Urinary bladder (tissue), 4 donors: Measurements from ENCODE around the gene HID1. TPM values are rescaled to one million over a fixed set of nuclear protein-coding genes. Genes with fewer than 3 reads are reported as not detected.
"Not testable (repeated sequence)": the region's sequence is repeated elsewhere in the genome, so short reads cannot be mapped to it uniquely, and the experiment has no call there.

Experiments
- DNase-seq: peaks from one replicate; pipeline ENCODE4 v3.0.0-alpha.2; 2015; ENCODE audit errors: extremely low spot score
- H3K27ac ChIP-seq: one replicate; pipeline ENCODE4 v1.5.1; 2013; ENCODE audit warnings: low read depth, mild to moderate bottlenecking, moderate library complexity
- H3K36me3 ChIP-seq: one replicate; pipeline ENCODE4 v1.6.1; 2013; ENCODE audit warnings: mild to moderate bottlenecking, moderate library complexity; ENCODE audit not compliant: insufficient read depth
- H3K4me1 ChIP-seq: one replicate; pipeline ENCODE4 v1.6.1; 2013; ENCODE audit warnings: mild to moderate bottlenecking, moderate library complexity; ENCODE audit not compliant: insufficient read depth
- H3K4me3 ChIP-seq: one replicate; pipeline ENCODE4 v1.5.1; 2013; ENCODE audit warnings: low read depth, low read length
- WGBS: extraction: QIAGEN DNeasy Blood & Tissue Kit; methylation state at CpG from one replicate; pipeline ENCODE4 v1.1.7; 2013; 5-methylcytosine and 5-hydroxymethylcytosine counted together
- polyA plus RNA-seq: library from polyadenylated mRNA; stranded (reverse); fragments of 200-250 nt; gene quantifications from one replicate; pipeline ENCODE4 v1.2.3, GENCODE V29; 2013
- total RNA-seq: library from RNA; depleted of rRNA; stranded (reverse); fragments of >200 nt; gene quantifications from one replicate; pipeline ENCODE4 v1.2.3, GENCODE V29; 2014
- donor health status: healthy with polysubstance abuse.
- donor health status: healthy.

The HID1 gene
- total and polyA plus RNA-seq, 2 donors: 5.7 to 13.4 TPM

DNA sequence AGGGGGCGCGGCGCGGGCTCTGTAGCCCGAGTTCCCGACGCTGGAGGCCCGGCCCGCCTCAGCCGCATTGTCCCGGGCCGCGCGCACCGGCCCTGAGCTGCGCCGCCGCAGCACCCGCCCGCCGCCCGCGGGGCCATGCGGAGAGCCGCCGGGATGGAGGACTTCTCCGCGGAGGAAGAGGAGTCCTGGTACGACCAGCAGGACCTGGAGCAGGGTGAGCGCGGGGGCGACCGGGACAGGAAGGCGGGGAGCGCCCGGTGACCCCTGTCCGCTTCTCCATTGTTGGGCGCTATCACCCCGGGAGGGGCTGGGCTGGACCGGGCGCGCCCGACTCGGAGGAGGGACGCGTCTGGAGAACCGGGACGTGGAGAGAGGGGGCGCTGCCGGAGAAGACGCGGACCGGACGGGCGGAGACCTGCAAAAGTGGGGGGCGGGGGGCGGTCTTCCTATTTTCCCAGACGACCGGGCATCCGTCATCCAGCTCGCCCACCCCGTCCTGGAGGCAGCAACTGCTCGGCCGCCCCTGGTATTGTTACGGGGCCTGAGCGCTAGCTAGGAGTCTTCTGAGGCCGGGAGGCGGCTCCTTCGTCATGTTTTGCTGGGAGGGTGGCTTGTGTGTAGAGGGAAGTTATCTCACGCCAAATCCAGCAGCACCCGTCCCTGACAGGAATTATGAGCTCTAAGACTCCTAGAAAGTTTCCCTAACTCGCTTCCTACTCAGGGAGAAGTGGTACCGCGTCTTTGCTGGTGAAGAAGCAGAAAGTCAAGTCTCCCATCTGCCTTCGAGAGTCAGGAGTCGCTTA, 15.6 kb upstream of the HID1 start:
- WGBS: under 1% methylated on average over 76 of the region's 76 CpGs
- no peaks in the 10 kb centered on the region for H3K36me3 ChIP-seq
- DNase-seq: peak; percentile 75
- H3K4me3 ChIP-seq: peak overlapping the region; percentile 89
- peak overlapping the region; percentile 71 for H3K27ac ChIP-seq
- no peaks in the 10 kb centered on the region for H3K4me1 ChIP-seq

DNA sequence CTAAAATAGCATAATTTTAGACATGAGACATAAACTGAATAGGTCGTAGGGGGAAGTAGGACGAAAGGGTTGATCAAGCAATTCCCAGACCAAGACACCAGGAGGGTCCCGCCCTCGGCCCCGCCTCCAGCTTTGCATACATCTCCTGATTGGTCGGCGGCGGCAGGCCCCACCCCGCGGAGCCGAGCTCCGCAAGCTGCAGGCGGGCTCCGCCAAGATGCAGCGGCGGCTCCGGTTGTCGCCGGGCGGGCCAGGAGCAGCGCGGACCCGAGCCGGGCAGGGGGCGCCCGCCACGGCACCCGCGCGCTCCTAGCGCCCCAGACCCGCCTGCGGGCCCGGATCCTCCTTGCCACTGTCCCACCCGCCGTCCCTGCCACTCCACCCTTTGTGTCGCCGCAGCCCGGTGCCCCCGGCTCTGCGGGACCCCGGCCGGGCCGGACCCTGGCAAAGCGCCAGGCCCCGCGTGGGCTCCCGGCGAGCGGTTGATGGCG, 14.9 kb upstream of the HID1 start, which contains the start of gene CDR2L:
TSS of gene CDR2L (plus strand) at position 215 of the 491 bp plus-strand sequence. CDS start 412 bp downstream, outside the sequence.
- WGBS: under 1% methylated on average over 51 of the region's 51 CpGs
- DNase-seq: peak; percentile 83

DNA sequence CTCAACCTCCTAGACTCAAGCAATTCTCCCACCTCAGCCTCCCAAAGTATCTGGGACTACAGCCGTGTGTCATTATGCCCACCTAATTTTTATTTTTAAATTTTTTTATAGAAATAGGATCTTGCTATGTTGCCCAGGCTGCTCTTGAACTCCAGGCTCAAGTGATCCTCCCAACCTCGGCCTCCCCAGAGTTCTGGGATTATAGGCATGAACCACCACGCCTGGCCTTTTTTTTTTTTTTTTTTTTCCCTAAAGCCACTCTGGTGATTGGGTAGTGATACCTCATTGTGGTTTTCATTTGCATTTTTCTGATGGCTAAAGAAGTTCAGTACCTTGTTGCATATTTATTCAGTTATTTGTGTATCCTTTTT, 13.6 kb upstream of the HID1 start:
- WGBS: 91% methylated on average over 3 of the region's 3 CpGs
- peaks cover 1% of the 10 kb centered on the region for H3K4me1 ChIP-seq
- H3K27ac ChIP-seq: no peak overlapping the region
- H3K4me3 ChIP-seq: no peak overlapping the region
- DNase-seq: no peak
- H3K36me3 ChIP-seq: no peaks in the 10 kb centered on the region

More for the DNA sequence above, 14.9 kb upstream of the HID1 start, which contains the start of gene CDR2L:
- peak within 1 kb of the TSS; percentile 71 for H3K27ac ChIP-seq
- no peaks in the 10 kb centered on the region for H3K36me3 ChIP-seq
- H3K4me1 ChIP-seq: peaks cover 1% of the 10 kb centered on the region
- peak within 1 kb of the TSS; percentile 89 for H3K4me3 ChIP-seq

- 35% methylated on average over 14 of the region's 14 CpGs for WGBS
- not testable (repeated sequence) for H3K36me3 ChIP-seq, H3K4me1 ChIP-seq, DNase-seq
- Histone ChIP-seq H3K4me3 (peak overlapping the region; percentile 50), H3K27ac (peak overlapping the region; percentile 39)
Observed at GRCh38 chr17:74982663-74983313, 10.2 kb upstream of the HID1 start.

DNA sequence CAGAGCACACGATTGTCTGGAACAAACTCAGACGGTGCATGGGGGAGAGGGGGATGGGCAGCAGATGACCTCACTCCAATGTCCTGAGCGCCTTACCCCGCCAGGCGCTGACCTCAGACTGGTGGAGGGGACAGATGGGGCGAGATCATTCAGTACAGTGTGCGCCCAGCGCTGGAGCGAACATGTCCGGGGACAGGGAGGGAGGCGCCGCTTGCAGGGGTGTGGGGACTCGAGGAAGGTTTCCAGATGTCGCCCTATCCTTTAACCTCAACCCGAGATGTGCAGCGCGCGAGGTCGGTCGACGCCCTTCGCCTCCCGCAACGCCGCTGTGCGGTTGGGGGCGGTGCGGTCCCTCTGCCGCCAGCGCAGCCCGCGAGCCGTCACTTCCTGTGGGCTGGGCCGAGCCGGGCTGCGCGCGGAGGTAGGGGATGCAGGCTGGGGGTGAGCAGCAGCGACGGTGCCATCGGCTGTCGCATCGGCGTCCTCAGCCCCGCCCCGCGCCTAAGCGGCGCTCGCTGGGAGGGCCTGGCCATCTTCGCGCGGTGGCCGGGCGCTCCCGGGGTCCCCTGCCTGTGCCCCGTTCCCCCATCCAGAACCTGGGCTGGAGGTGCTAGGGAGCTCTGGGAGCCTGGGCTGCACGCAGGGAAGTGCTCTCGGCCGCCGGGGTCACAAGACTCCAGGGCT, 9.6 kb upstream of the HID1 start:
- under 1% methylated on average over 61 of the region's 61 CpGs for WGBS

GRCh38 chr17:74981318-74981978, 8.9 kb upstream of the HID1 start:
- Histone ChIP-seq H3K4me1 (peaks cover 1% of the 10 kb centered on the region), H3K36me3 (no peaks in the 10 kb centered on the region), H3K4me3 (peak overlapping the region; percentile 50), H3K27ac (peak overlapping the region; percentile 39)
- 49% methylated on average over 16 of the region's 16 CpGs for WGBS
- no peak for DNase-seq

More for the DNA sequence above, 9.6 kb upstream of the HID1 start:
- peak overlapping the region; percentile 50 for H3K4me3 ChIP-seq
- no peaks in the 10 kb centered on the region for H3K36me3 ChIP-seq
- H3K27ac ChIP-seq: peak overlapping the region; percentile 39
- no peak for DNase-seq
- H3K4me1 ChIP-seq: peaks cover 1% of the 10 kb centered on the region

GRCh38 chr17:74979408-74980146, 7.0 kb upstream of the HID1 start:
- Histone ChIP-seq H3K4me1 (peaks cover 1% of the 10 kb centered on the region), H3K36me3 (no peaks in the 10 kb centered on the region), H3K4me3 (no peak overlapping the region), H3K27ac (no peak overlapping the region)
- 77% methylated on average over 17 of the region's 17 CpGs for WGBS
- DNase-seq: no peak

DNA sequence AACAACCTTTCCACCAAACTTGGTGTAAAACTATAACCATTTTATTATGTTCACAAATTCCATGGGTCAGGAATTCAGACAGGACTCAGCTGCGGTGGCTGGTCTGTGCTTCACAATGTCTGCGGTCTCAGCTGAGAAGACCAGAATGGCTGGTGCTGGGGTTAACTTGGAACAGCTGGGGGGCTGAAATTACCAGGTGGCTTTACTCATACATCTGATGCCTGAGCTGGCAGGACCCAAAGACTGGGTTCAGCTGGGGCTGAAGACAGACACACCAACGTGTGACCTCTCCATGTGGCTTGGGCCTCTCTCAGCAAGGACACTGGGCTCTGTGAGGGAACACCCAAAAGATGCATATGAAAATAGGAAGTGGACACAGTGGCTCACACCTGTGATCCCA, 5.7 kb upstream of the HID1 start:
- DNase-seq: no peak
- WGBS: 71% methylated on average over 3 of the region's 3 CpGs
- H3K36me3 ChIP-seq: no peaks in the 10 kb centered on the region
- no peak overlapping the region for H3K27ac ChIP-seq
- H3K4me3 ChIP-seq: no peak overlapping the region
- peaks cover 1% of the 10 kb centered on the region for H3K4me1 ChIP-seq

DNA sequence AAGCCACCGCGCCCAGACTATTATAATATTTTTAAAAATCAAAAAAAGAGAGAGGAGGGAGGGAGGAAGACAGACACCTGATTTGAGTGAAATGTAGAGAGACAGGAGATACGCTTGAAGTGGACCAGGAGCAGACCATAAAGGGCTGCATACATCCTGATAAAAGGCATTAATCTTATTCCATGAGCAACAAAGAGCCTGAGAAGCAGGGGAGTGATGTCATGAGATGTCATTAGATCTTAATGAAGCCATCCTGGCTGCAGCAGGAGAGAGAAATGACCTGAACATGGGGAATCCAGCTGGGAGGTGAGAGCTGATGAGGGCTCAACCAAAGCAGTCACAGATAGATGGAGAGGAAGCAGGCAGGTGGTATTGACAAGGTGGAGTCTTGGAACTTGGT, 5.2 kb upstream of the HID1 start:
- DNase-seq: no peak
- Histone ChIP-seq H3K4me1 (peaks cover 1% of the 10 kb centered on the region), H3K36me3 (no peaks in the 10 kb centered on the region), H3K27ac (no peak overlapping the region), H3K4me3 (no peak overlapping the region)
- 91% methylated on average over 3 of the region's 3 CpGs for WGBS

DNA sequence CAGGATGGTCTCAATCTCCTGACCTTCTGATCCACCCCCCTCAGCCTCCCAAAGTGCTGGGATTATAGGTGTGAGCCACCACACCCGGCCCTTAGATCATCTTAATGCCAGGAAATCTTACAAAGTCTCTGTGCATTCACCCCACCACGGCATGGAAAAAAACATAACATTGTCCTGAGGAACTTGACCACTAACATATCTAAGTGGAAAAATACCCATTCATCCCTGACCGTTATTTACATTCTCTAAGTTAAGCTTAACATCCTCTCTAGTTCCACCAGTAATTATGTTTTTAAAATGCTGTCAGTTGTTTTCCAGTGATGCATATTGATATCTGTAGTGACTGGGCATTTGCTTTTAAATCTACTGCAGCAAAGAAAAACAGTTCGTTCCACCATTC, 3.4 kb upstream of the HID1 start:
- H3K27ac ChIP-seq: no peak overlapping the region
- no peak overlapping the region for H3K4me3 ChIP-seq
- no peaks in the 10 kb centered on the region for H3K36me3 ChIP-seq
- WGBS: 70% methylated on average over 4 of the region's 4 CpGs
- DNase-seq: no peak
- peaks cover 2% of the 10 kb centered on the region for H3K4me1 ChIP-seq

- no peak for DNase-seq
- Histone ChIP-seq H3K36me3 (no peaks in the 10 kb centered on the region), H3K27ac (no peak overlapping the region), H3K4me1 (peaks cover 3% of the 10 kb centered on the region), H3K4me3 (peak overlapping the region; percentile 67)
- WGBS: 13% methylated on average over 17 of the region's 17 CpGs
Observed at GRCh38 chr17:74972973-74973328, 392 bp upstream of the HID1 start.

DNA sequence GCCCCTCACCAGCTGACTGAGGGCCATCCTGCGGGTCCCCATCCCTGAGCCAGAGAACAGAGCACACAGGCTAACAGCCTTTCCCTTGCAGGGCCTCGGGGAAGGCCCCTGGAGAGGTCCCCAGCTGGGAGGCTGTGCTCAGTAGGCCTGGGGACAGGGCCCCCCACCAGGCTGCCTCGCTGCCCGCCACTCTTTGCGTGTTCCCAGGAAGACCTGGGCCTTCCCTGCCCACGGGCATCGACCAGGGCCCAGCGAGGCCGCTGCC, 785 bp downstream of the HID1 start:
- WGBS: 31% methylated on average over 9 of the region's 9 CpGs
- peaks cover 3% of the 10 kb centered on the region for H3K4me1 ChIP-seq
- H3K27ac ChIP-seq: no peak overlapping the region

More for the DNA sequence above, 785 bp downstream of the HID1 start:
- DNase-seq: no peak
- Histone ChIP-seq H3K4me3 (peak overlapping the region; percentile 67), H3K36me3 (no peaks in the 10 kb centered on the region)
